ENCODE results near the gene RAI1. TPM values are rescaled to one million over a fixed set of nuclear protein-coding genes. Genes with fewer than 3 reads are reported as not detected.
A peak's percentile ranks its signal among the peaks of the same experiment; 100 is the strongest.

RAI1 gene
- total RNA-seq, 1 donor from 2014 or later: 24.7 TPM

- Histone ChIP-seq H3K4me1 (peaks cover 0 to 2% of the 10 kb centered on the region in 2 donors), H3K27me3 (no peaks in the 10 kb centered on the region), H3K36me3 (peaks cover 15 to 19% of the 10 kb centered on the region in 2 donors), H3K9me3 (no peaks in the 10 kb centered on the region), H3K27ac (peak overlapping the region; percentile 27 to 33), H3K4me3 (peak overlapping the region; percentile 46 to 56)
- TF ChIP-seq CTCF (IDR thresholded peaks at IDR 0.05): no peak
- intact Hi-C loops (cut with DNase I): loop anchor here (1.0 kb wide), 1 partner anchor 128 kb away; the partner anchor contains the start of gene RAI1
- no peak for DNase-seq (ENCODE audit: low spot score in 2 of 2)
These were observed 128.3 kb downstream of the RAI1 start for GRCh38 chr17:17809531-17810083.

DNA sequence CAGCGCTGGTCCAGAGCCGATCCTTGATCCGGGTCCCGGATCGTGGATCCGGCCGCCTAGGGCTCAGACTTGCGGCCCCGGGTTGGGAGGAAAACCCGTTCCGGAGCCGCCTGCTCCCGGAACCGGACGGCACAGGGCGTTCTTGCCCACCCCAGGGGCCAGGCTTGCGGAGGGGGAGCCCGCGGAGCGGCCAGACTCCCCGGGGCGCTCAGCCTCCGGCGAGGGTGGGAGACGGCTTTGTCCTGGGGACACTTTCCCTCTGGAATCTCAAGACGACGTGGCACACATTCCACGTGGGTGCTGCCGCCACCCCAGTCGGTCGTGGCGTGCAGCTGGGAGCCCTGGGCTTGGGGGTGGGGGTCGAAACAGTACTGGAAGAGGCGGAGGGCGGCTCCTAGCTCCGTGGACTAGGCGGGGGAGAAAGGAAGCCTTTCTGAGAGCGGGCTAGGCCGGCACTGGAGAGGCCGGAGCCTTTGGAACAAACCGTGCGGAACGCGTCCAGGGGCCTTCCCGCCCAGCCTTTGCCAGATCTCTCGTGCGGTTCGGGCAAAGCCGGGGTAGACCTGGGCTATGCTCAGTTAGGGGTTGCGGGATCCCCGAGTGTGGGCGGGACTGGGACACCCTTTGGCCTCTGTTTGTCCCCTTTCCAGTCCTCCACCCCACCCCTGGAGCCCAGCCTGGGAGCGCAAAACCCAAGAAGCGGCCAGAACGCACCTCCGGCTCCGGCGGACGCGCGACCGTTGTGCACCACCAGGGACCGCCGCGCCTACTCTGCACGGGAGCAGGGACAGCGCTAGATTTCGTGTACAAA is 129.0 kb downstream of the RAI1 start:
- Histone ChIP-seq H3K36me3 (peaks cover 15 to 24% of the 10 kb centered on the region in 2 donors), H3K4me3 (peak overlapping the region; percentile 46 to 56), H3K9me3 (no peaks in the 10 kb centered on the region), H3K4me1 (peaks cover 0 to 2% of the 10 kb centered on the region in 2 donors), H3K27ac (peak overlapping the region; percentile 27 to 33), H3K27me3 (no peaks in the 10 kb centered on the region)
- no peak for DNase-seq (ENCODE audit: low spot score in 2 of 2)
- intact Hi-C loops (cut with DNase I): loop anchor here (1.0 kb wide), 1 partner anchor 129 kb away; the partner anchor contains the start of gene RAI1
- TF ChIP-seq CTCF (IDR thresholded peaks at IDR 0.05): no peak

DNA sequence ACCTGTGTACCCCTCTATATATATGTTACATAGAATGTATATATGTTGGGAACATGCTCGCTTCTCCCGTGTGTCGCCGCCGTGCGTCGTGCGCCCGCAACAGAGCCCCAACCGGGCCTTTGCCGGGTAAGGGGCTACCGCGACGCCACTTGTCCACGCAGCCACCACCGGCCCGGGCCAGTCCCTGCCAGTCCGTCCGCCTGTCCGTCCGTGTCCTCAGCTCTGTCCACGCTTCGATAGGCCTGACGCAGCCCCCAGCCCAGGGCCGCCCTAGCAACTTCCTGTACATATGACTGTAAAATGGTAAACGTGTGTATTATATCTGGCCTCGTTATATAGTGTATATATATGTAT is 129.6 kb downstream of the RAI1 start:
- H3K4me1 ChIP-seq: peaks cover 0 to 2% of the 10 kb centered on the region in 2 donors
- no peak for TF ChIP-seq CTCF (IDR thresholded peaks at IDR 0.05)
- no peak for DNase-seq (ENCODE audit: low spot score in 2 of 2)
- no peaks in the 10 kb centered on the region for H3K9me3 ChIP-seq
- peak overlapping the region in 1 of 2 donors; percentile 56 for H3K4me3 ChIP-seq
- no peak overlapping the region for H3K27ac ChIP-seq
- intact Hi-C loops (cut with DNase I): loop anchor here (1.0 kb wide), 1 partner anchor 130 kb away; the partner anchor contains the start of gene RAI1
- no peaks in the 10 kb centered on the region for H3K27me3 ChIP-seq
- peaks cover 15 to 24% of the 10 kb centered on the region in 2 donors for H3K36me3 ChIP-seq

DNA sequence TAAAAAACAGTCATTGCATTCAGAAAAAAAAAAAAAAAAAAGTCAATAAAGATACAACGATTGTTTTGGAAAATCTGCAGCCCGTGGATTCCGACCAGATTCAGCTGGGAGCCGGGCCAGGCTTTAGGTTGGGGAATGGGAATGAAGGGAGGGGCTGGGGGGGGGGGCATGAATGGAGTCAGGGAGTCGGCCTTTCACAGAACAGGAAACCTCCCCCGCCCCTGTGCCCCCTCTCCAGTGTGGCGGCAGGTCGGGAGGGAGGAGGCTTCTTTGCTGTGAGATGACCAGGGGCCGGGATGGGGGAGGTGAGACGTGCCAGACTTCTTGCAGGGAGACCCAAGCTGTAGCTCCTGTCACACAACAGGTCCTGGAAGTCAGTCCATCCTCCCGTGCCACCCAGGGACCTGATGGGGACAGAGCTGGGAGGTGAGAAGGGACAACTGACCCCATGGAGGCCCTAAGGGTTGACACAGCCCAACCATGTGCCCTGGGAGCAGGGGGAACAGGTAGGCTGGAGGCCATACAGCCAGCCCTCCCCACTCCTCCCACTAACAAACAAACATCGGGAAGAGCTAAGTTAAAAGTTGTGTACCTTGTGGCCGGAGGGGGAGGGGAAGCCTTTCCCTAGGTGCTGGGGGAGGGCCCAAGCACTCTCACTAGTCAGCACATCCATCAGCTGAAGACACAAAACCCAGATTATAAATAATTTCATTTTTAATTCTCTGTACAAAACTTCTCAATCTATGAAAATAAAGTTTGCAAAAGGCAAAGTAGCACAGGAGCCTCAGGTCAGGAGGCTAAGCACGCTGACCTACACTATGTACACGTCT is 130.3 kb downstream of the RAI1 start:
- Histone ChIP-seq H3K9me3 (no peaks in the 10 kb centered on the region), H3K4me1 (peaks cover 0 to 2% of the 10 kb centered on the region in 2 donors), H3K36me3 (peaks cover 15 to 27% of the 10 kb centered on the region in 2 donors), H3K4me3 (no peak overlapping the region), H3K27ac (no peak overlapping the region), H3K27me3 (no peaks in the 10 kb centered on the region)
- intact Hi-C loops (cut with DNase I): loop anchor here (1.0 to 2.0 kb wide), 2 partner anchors 49 to 221 kb away; no protein-coding TSS in a partner anchor
- no peak for TF ChIP-seq CTCF (IDR thresholded peaks at IDR 0.05)
- DNase-seq (ENCODE audit: low spot score in 2 of 2): no peak
